HCT116 (cell line): ENCODE data around the gene RBM20. TPM values are rescaled to one million over a fixed set of nuclear protein-coding genes. Genes with fewer than 3 reads are reported as not detected.
A peak's percentile ranks its signal among the peaks of the same experiment; 100 is the strongest.

Experiments used
- ATAC-seq: fragments of 200-7000 bp; cut with Tn5 transposase; 2 replicates; pipeline ENCODE4 v1.9.1; 2020; ENCODE audit warnings: mild to moderate bottlenecking, moderate library complexity
- BruUV-seq: library from RNA; stranded (reverse); fragments of 400-500 nt; replicated peaks from 2 replicates; lab custom pipeline; 2021; lab: Mats Ljungman, UMichigan
- CTCF ChIA-PET: fragments of 300-600 bp; sonication (Branson Sonifier 250); formaldehyde crosslinking; loops from one replicate; lab custom pipeline; 2021; ENCODE audit warnings: antibody characterized with exemption; lab: Charles Lee
- POLR2A ChIA-PET: fragments of 300-600, 350-600 bp; sonication (Branson Sonifier 250); formaldehyde crosslinking; loops from one replicate; lab custom pipeline; 2021; ENCODE audit warnings: antibody characterized with exemption; lab: Charles Lee
- RAD21 ChIA-PET, 2 experiments: fragments of 300-600 bp; sonication (Branson Sonifier 250); formaldehyde crosslinking; loops; one replicate each; lab custom pipeline; 2023; ENCODE audit warnings: low total read pairs in 2 of 2; ENCODE audit not compliant: uncharacterized antibody in 2 of 2, unreplicated experiment in 2 of 2, low non-redundant PET in 1 of 2; lab: Charles Lee
- DNase-seq: peaks from one replicate; pipeline ENCODE4 v3.0.0-alpha.2; 2010; ENCODE audit warnings: low read depth, low spot score
- H2AFZ ChIP-seq: fragments of 200-600 bp; shearing (Covaris generic), sonication (generic); 2 replicates; pipeline ENCODE4 v1.6.1; 2017; ENCODE audit warnings: low read depth, mixed run types, mixed read lengths, antibody characterized with exemption, low read length; ENCODE audit not compliant: poor library complexity, severe bottlenecking
- H3K27ac ChIP-seq: 2 replicates; pipeline ENCODE4 v1.5.1; 2012; ENCODE audit warnings: low read depth, low read length
- H3K27me3 ChIP-seq: fragments of 200-600 bp; sonication (generic); 2 replicates; pipeline ENCODE4 v1.6.1; 2016; ENCODE audit warnings: mixed run types, low read length, mixed read lengths; ENCODE audit not compliant: insufficient read depth
- H3K36me3 ChIP-seq, 2 experiments: fragments of 200-500 bp in 1 of 2; fragments of 200-600 bp in 1 of 2; sonication (Bioruptor generic) in 1 of 2; sonication (generic) in 1 of 2; 2 replicates each; pipeline versions ENCODE4 v1.5.1 to v1.6.1; 2014 to 2016; ENCODE audit warnings: low read length in 2 of 2, inconsistent platforms in 1 of 2, mixed read lengths in 1 of 2, mixed run types in 1 of 2; ENCODE audit not compliant: insufficient read depth in 2 of 2, control insufficient read depth in 1 of 2
- H3K4me1 ChIP-seq, 2 experiments: fragments of 200-600 bp in 1 of 2; sonication (generic) in 1 of 2; 2 replicates each; pipeline versions ENCODE4 v1.5.1 to v1.6.1; 2012 to 2017; ENCODE audit warnings: low read length in 2 of 2, inconsistent platforms in 1 of 2, mild to moderate bottlenecking in 1 of 2, mixed read lengths in 1 of 2, mixed run types in 1 of 2, moderate library complexity in 1 of 2; ENCODE audit not compliant: insufficient read depth in 2 of 2, control insufficient read depth in 1 of 2
- H3K4me2 ChIP-seq: fragments of 200-600 bp; sonication (generic); 2 replicates; pipeline ENCODE4 v1.6.1; 2017; ENCODE audit warnings: mixed run types, low read length, mixed read lengths
- H3K4me3 ChIP-seq, 2 experiments: fragments of 200-600 bp in 1 of 2; sonication (generic) in 1 of 2; replicated peaks in 1 of 2; 2 replicates each; pipeline ENCODE4 v1.5.1; 2011 to 2016; ENCODE audit warnings: low read length in 2 of 2, control low read depth in 1 of 2, low read depth in 1 of 2, mild to moderate bottlenecking in 1 of 2, mixed read lengths in 1 of 2, mixed run types in 1 of 2
- H3K79me2 ChIP-seq: fragments of 200-600 bp; sonication (generic); 2 replicates; pipeline ENCODE4 v1.6.1; 2017; ENCODE audit warnings: mild to moderate bottlenecking, mixed run types, low read length, moderate library complexity, mixed read lengths; ENCODE audit not compliant: insufficient read depth
- H3K9ac ChIP-seq: fragments of 200-600 bp; sonication (generic); 2 replicates; pipeline ENCODE4 v1.6.1; 2016; ENCODE audit warnings: low read length, mixed read lengths
- H3K9me2 ChIP-seq: fragments of 200-600 bp; sonication (generic), shearing (Covaris generic); 2 replicates; pipeline ENCODE4 v1.6.1; 2017; ENCODE audit warnings: mixed run types, mild to moderate bottlenecking, moderate library complexity; ENCODE audit not compliant: insufficient read depth
- H3K9me3 ChIP-seq, 2 experiments: fragments of 200-500 bp in 1 of 2; fragments of 200-600 bp in 1 of 2; sonication (Bioruptor generic) in 1 of 2; sonication (generic) in 1 of 2; 2 replicates each; pipeline ENCODE4 v1.6.1; 2014 to 2017; ENCODE audit warnings: low read length in 2 of 2, mixed read lengths in 2 of 2, inconsistent platforms in 1 of 2, low read depth in 1 of 2, mild to moderate bottlenecking in 1 of 2, mixed run types in 1 of 2, moderate library complexity in 1 of 2; ENCODE audit not compliant: control insufficient read depth in 1 of 2, insufficient read depth in 1 of 2
- H4K20me1 ChIP-seq: fragments of 200-600 bp; sonication (generic), shearing (Covaris generic); 2 replicates; pipeline ENCODE4 v1.6.1; 2017; ENCODE audit warnings: mixed run types, mild to moderate bottlenecking, moderate library complexity; ENCODE audit not compliant: insufficient read depth
- CBX3 ChIP-seq: IDR thresholded peaks from 2 replicates; pipeline ENCODE4 v1.6.1; 2012; ENCODE audit warnings: low read depth
- CEBPB ChIP-seq: IDR thresholded peaks from 2 replicates; pipeline ENCODE4 v1.6.1; 2012; ENCODE audit warnings: low read depth
- EGR1 ChIP-seq: IDR thresholded peaks from 2 replicates; pipeline ENCODE4 v1.6.1; 2012; ENCODE audit warnings: low read depth
- ELF1 ChIP-seq: IDR thresholded peaks from 2 replicates; pipeline ENCODE4 v1.6.1; 2012; ENCODE audit warnings: low read depth, borderline replicate concordance
- EZH2 ChIP-seq: fragments of 200-600 bp; sonication (generic); IDR thresholded peaks from 2 replicates; pipeline ENCODE4 v1.6.1; 2017; ENCODE audit warnings: antibody characterized with exemption, mixed run types
- EZH2phosphoT487 ChIP-seq: fragments of 200-600 bp; IDR thresholded peaks from 2 replicates; pipeline ENCODE4 v1.6.1; 2018; ENCODE audit warnings: antibody characterized with exemption, borderline replicate concordance
- JUND ChIP-seq: IDR thresholded peaks from 2 replicates; pipeline ENCODE4 v1.6.1; 2012
- POLR2A ChIP-seq: IDR thresholded peaks from 2 replicates; pipeline ENCODE4 v1.7.0; 2011; ENCODE audit warnings: borderline replicate concordance; ENCODE audit not compliant: insufficient read depth, insufficient read length; ENCODE audit errors: extremely low read depth
- POLR2AphosphoS5 ChIP-seq: IDR thresholded peaks from 2 replicates; pipeline ENCODE4 v1.6.1; 2011; ENCODE audit warnings: mild to moderate bottlenecking, low read depth, low read length, moderate library complexity
- SIN3A ChIP-seq: IDR thresholded peaks from 2 replicates; pipeline ENCODE4 v1.6.1; 2012; ENCODE audit warnings: low read depth
- SRF ChIP-seq: IDR thresholded peaks from 2 replicates; pipeline ENCODE4 v1.6.1; 2012; ENCODE audit warnings: low read depth
- TCF7L2 ChIP-seq: IDR thresholded peaks from 2 replicates; pipeline ENCODE4 v1.7.0; 2011; ENCODE audit warnings: borderline replicate concordance, inconsistent platforms; ENCODE audit not compliant: insufficient read depth, insufficient read length; ENCODE audit errors: extremely low read depth
- YY1 ChIP-seq: IDR thresholded peaks from 2 replicates; pipeline ENCODE4 v1.6.1; 2011; ENCODE audit warnings: low read length, low read depth, moderate library complexity, mild to moderate bottlenecking; ENCODE audit not compliant: insufficient replicate concordance; ENCODE audit errors: extremely low read depth
- ZFX ChIP-seq: fragments of 450-650 bp; IDR thresholded peaks from 2 replicates; pipeline ENCODE4 v1.6.1; 2017
- ZNF274 ChIP-seq: fragments of 200-500 bp; sonication (Bioruptor generic); IDR thresholded peaks from 2 replicates; pipeline ENCODE4 v1.6.1; 2014; ENCODE audit warnings: mild to moderate bottlenecking, low read depth, low read length, inconsistent platforms
- intact Hi-C: fragments of 100-400 bp; cut with micrococcal nuclease; formaldehyde crosslinking; loops from 2 replicates; pipeline ENCODE4 v1.10.0; 2022
- total RNA-seq: library from RNA; stranded (reverse); gene quantifications from one replicate; pipeline ENCODE4 v1.2.1, GENCODE V29; 2021; ENCODE audit not compliant: unreplicated experiment
- TF ChIP-seq, protein P1 (sequence below): IDR thresholded peaks from 2 replicates; pipeline ENCODE4 v1.6.1; 2012
- TF ChIP-seq, protein P2 (sequence below): IDR thresholded peaks from 2 replicates; pipeline ENCODE4 v1.6.1; 2012; ENCODE audit warnings: low read depth
- TF ChIP-seq, protein P3 (sequence below), 3 experiments: fragments of 200-600 bp in 1 of 3; sonication (generic) in 1 of 3; IDR thresholded peaks in 2 of 3; conservative IDR thresholded peaks in 1 of 3; 2 replicates each; pipeline ENCODE4 v1.5.1; 2012 to 2017; ENCODE audit warnings: low read depth in 2 of 3, low read length in 2 of 3, antibody characterized with exemption in 1 of 3, borderline replicate concordance in 1 of 3, control low read depth in 1 of 3, mild to moderate bottlenecking in 1 of 3, mixed read lengths in 1 of 3, mixed run types in 1 of 3, moderate library complexity in 1 of 3; ENCODE audit not compliant: insufficient read depth in 1 of 3
- TF ChIP-seq, protein P4 (sequence below): IDR thresholded peaks from 2 replicates; pipeline ENCODE4 v1.6.1; 2012
- TF ChIP-seq, protein P5 (sequence below): IDR thresholded peaks from 2 replicates; pipeline ENCODE4 v1.6.1; 2011; ENCODE audit warnings: mild to moderate bottlenecking, low read length, moderate library complexity; ENCODE audit not compliant: insufficient replicate concordance; ENCODE audit errors: extremely low read depth

Gene RBM20
- total RNA-seq, 1 experiment from 2014 or later: 2.0 TPM

DNA sequence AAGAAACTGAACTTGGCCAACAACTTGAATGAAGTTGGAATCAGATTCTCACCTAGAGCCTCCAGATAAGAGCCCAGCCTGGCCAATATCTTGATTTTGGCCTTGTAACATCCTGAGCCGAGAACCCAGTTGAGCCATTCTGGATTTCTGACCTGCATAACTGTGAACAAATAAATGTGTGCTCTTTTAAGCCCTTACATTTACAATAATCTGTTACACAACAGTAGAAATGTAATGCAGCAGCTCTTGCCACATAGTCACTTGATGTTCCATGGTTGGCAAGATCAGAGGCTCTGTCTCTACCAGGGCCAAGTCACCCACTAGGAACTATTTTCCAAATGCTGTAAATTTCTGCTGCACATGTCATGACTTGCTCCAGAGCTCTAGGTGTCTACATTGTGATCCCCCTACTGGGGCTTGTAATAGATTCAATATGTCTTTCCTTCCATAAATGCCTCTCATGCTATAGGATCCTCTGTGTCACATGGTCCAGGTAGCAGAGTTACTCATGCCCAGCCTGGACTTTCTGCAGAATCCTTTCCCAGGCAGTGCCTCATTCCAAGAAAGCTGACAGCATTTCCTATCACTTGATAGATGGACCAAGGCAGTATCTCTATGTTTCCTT lies 11.4 kb upstream of the RBM20 start:
- no peak overlapping the region for H3K4me3 ChIP-seq
- peak; percentile 54; the same call in 1 of the 2 replicates for ATAC-seq
- TF ChIP-seq TCF7L2: no peak
- TF ChIP-seq, protein P1, sequence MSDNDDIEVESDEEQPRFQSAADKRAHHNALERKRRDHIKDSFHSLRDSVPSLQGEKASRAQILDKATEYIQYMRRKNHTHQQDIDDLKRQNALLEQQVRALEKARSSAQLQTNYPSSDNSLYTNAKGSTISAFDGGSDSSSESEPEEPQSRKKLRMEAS: no peak
- TF ChIP-seq, protein P2, sequence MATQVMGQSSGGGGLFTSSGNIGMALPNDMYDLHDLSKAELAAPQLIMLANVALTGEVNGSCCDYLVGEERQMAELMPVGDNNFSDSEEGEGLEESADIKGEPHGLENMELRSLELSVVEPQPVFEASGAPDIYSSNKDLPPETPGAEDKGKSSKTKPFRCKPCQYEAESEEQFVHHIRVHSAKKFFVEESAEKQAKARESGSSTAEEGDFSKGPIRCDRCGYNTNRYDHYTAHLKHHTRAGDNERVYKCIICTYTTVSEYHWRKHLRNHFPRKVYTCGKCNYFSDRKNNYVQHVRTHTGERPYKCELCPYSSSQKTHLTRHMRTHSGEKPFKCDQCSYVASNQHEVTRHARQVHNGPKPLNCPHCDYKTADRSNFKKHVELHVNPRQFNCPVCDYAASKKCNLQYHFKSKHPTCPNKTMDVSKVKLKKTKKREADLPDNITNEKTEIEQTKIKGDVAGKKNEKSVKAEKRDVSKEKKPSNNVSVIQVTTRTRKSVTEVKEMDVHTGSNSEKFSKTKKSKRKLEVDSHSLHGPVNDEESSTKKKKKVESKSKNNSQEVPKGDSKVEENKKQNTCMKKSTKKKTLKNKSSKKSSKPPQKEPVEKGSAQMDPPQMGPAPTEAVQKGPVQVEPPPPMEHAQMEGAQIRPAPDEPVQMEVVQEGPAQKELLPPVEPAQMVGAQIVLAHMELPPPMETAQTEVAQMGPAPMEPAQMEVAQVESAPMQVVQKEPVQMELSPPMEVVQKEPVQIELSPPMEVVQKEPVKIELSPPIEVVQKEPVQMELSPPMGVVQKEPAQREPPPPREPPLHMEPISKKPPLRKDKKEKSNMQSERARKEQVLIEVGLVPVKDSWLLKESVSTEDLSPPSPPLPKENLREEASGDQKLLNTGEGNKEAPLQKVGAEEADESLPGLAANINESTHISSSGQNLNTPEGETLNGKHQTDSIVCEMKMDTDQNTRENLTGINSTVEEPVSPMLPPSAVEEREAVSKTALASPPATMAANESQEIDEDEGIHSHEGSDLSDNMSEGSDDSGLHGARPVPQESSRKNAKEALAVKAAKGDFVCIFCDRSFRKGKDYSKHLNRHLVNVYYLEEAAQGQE: no peak
- no peak for TF ChIP-seq ZFX
- TF ChIP-seq YY1: no peak
- no peak for TF ChIP-seq CEBPB
- TF ChIP-seq JUND: no peak
- no peak for TF ChIP-seq EZH2phosphoT487
- TF ChIP-seq, protein P3, sequence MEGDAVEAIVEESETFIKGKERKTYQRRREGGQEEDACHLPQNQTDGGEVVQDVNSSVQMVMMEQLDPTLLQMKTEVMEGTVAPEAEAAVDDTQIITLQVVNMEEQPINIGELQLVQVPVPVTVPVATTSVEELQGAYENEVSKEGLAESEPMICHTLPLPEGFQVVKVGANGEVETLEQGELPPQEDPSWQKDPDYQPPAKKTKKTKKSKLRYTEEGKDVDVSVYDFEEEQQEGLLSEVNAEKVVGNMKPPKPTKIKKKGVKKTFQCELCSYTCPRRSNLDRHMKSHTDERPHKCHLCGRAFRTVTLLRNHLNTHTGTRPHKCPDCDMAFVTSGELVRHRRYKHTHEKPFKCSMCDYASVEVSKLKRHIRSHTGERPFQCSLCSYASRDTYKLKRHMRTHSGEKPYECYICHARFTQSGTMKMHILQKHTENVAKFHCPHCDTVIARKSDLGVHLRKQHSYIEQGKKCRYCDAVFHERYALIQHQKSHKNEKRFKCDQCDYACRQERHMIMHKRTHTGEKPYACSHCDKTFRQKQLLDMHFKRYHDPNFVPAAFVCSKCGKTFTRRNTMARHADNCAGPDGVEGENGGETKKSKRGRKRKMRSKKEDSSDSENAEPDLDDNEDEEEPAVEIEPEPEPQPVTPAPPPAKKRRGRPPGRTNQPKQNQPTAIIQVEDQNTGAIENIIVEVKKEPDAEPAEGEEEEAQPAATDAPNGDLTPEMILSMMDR (IDR thresholded peaks at IDR 0.05 in 2 of 3, conservative IDR thresholded peaks at IDR 0.05 in 1 of 3; ENCODE audit: borderline replicate concordance in 1 of 3, insufficient read depth in 1 of 3, low read depth in 2 of 3, low read length in 2 of 3): no peak
- TF ChIP-seq ELF1: no peak
- TF ChIP-seq EGR1: no peak
- no peak for TF ChIP-seq POLR2A
- TF ChIP-seq SRF: no peak
- TF ChIP-seq, protein P4, sequence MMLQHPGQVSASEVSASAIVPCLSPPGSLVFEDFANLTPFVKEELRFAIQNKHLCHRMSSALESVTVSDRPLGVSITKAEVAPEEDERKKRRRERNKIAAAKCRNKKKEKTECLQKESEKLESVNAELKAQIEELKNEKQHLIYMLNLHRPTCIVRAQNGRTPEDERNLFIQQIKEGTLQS: no peak
- no peak for TF ChIP-seq EZH2
- no peak for TF ChIP-seq POLR2AphosphoS5
- TF ChIP-seq, protein P5, sequence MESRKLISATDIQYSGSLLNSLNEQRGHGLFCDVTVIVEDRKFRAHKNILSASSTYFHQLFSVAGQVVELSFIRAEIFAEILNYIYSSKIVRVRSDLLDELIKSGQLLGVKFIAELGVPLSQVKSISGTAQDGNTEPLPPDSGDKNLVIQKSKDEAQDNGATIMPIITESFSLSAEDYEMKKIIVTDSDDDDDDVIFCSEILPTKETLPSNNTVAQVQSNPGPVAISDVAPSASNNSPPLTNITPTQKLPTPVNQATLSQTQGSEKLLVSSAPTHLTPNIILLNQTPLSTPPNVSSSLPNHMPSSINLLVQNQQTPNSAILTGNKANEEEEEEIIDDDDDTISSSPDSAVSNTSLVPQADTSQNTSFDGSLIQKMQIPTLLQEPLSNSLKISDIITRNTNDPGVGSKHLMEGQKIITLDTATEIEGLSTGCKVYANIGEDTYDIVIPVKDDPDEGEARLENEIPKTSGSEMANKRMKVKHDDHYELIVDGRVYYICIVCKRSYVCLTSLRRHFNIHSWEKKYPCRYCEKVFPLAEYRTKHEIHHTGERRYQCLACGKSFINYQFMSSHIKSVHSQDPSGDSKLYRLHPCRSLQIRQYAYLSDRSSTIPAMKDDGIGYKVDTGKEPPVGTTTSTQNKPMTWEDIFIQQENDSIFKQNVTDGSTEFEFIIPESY: no peak
- no peak for TF ChIP-seq CBX3
- no peak for TF ChIP-seq SIN3A
- TF ChIP-seq ZNF274: no peak
- TF ChIP-seq, all 23 proteins: peak for 0
- CTCF ChIA-PET: no interaction called here
- no peaks in the 10 kb centered on the region for H3K36me3 ChIP-seq
- no peaks in the 10 kb centered on the region for H3K9me2 ChIP-seq
- intact Hi-C loops: no loop called here
- no TSS peak for BruUV-seq
- no peak overlapping the region for H3K4me2 ChIP-seq
- RAD21 ChIA-PET: no interaction called here
- POLR2A ChIA-PET: interaction anchor here (1.0 kb wide), 1 partner anchor 217 kb away, joined by 3 read pairs; no protein-coding TSS in a partner anchor
- H3K9ac ChIP-seq: no peak overlapping the region
- H3K27me3 ChIP-seq: no peaks in the 10 kb centered on the region
- no peaks in the 10 kb centered on the region for H4K20me1 ChIP-seq
- no peak overlapping the region for H3K27ac ChIP-seq
- no peaks in the 10 kb centered on the region for H3K79me2 ChIP-seq
- DNase-seq: no peak
- H3K4me1 ChIP-seq: peaks cover 3 to 18% of the 10 kb centered on the region in 2 experiments; a peak in 3 of 4 replicates
- no peaks in the 10 kb centered on the region for H3K9me3 ChIP-seq
- H2AFZ ChIP-seq: no peak overlapping the region
